Mesenchymal stem cell (in vitro differentiated cells and primary cell): ENCODE results near the gene PTPRN2.

ENCODE experiments used
- DNase-seq: peaks from one replicate; pipeline ENCODE4 v3.0.0-alpha.2; 2013
- H2AFZ ChIP-seq: one replicate; pipeline ENCODE4 v1.6.1; 2013; ENCODE audit warnings: low read depth, mild to moderate bottlenecking, control low read depth, inconsistent platforms, low read length, moderate library complexity
- H2AK5ac ChIP-seq: 2 replicates; pipeline ENCODE4 v1.6.1; 2013; ENCODE audit warnings: low read length, moderate library complexity, mild to moderate bottlenecking, inconsistent platforms; ENCODE audit not compliant: severe bottlenecking
- H2BK120ac ChIP-seq: one replicate; pipeline ENCODE4 v1.6.1; 2013; ENCODE audit warnings: low read depth, mild to moderate bottlenecking, inconsistent platforms, low read length, moderate library complexity
- H2BK12ac ChIP-seq, 2 experiments: one replicate each; pipeline ENCODE4 v1.6.1; 2013; ENCODE audit warnings: inconsistent platforms in 2 of 2, low read length in 2 of 2, mild to moderate bottlenecking in 2 of 2, moderate library complexity in 2 of 2, control low read depth in 1 of 2
- H2BK15ac ChIP-seq: one replicate; pipeline ENCODE4 v1.6.1; 2013; ENCODE audit warnings: mild to moderate bottlenecking, low read depth, inconsistent platforms; ENCODE audit not compliant: poor library complexity, severe bottlenecking
- H2BK5ac ChIP-seq: 2 replicates; pipeline ENCODE4 v1.6.1; 2013; ENCODE audit warnings: low read depth, mild to moderate bottlenecking, low read length, control low read depth, inconsistent platforms; ENCODE audit not compliant: poor library complexity, severe bottlenecking
- H3K14ac ChIP-seq, 2 experiments: one replicate each; pipeline ENCODE4 v1.6.1; 2013; ENCODE audit warnings: inconsistent platforms in 2 of 2, low read length in 2 of 2, control low read depth in 1 of 2, mild to moderate bottlenecking in 1 of 2, moderate library complexity in 1 of 2
- H3K18ac ChIP-seq, 2 experiments: one replicate each; pipeline ENCODE4 v1.6.1; 2013; ENCODE audit warnings: inconsistent platforms in 2 of 2, low read length in 2 of 2, control low read depth in 1 of 2, low read depth in 1 of 2, mild to moderate bottlenecking in 1 of 2
- H3K23ac ChIP-seq, 2 experiments: one replicate each; pipeline ENCODE4 v1.6.1; 2013; ENCODE audit warnings: inconsistent platforms in 2 of 2, low read length in 2 of 2, mild to moderate bottlenecking in 2 of 2, moderate library complexity in 2 of 2, control low read depth in 1 of 2
- H3K27ac ChIP-seq: 2 replicates; pipeline ENCODE4 v1.5.1; 2013; ENCODE audit warnings: mild to moderate bottlenecking, moderate library complexity, low read length, control low read depth, inconsistent platforms; ENCODE audit not compliant: poor library complexity, severe bottlenecking
- H3K27me3 ChIP-seq, 2 experiments: 2 replicates each; pipeline versions ENCODE4 v1.6.1 to v1.7.0; 2013; ENCODE audit warnings: low read length in 2 of 2, mild to moderate bottlenecking in 2 of 2, moderate library complexity in 2 of 2, control low read depth in 1 of 2, inconsistent platforms in 1 of 2; ENCODE audit not compliant: control insufficient read depth in 1 of 2, insufficient read depth in 1 of 2
- H3K36me3 ChIP-seq, 2 experiments: 2 replicates each; pipeline versions ENCODE4 v1.6.1 to v1.7.0; 2013; ENCODE audit warnings: low read length in 2 of 2, control low read depth in 1 of 2, inconsistent platforms in 1 of 2, low read depth in 1 of 2, mild to moderate bottlenecking in 1 of 2; ENCODE audit not compliant: insufficient read depth in 2 of 2, control insufficient read depth in 1 of 2
- H3K4ac ChIP-seq, 2 experiments: one replicate each; pipeline ENCODE4 v1.6.1; 2013; ENCODE audit warnings: inconsistent platforms in 2 of 2, low read length in 2 of 2, mild to moderate bottlenecking in 2 of 2, moderate library complexity in 2 of 2, control low read depth in 1 of 2, low read depth in 1 of 2
- H3K4me1 ChIP-seq: 2 replicates; pipeline ENCODE4 v1.6.1; 2013; ENCODE audit warnings: low read depth, low read length, control low read depth; ENCODE audit not compliant: control insufficient read depth, insufficient read depth
- H3K4me2 ChIP-seq: 2 replicates; pipeline ENCODE4 v1.6.1; 2013; ENCODE audit warnings: low read length, mild to moderate bottlenecking, inconsistent platforms; ENCODE audit not compliant: poor library complexity, severe bottlenecking
- H3K4me3 ChIP-seq, 2 experiments: 2 replicates each; pipeline versions ENCODE4 v1.5.1 to v1.7.0; 2013; ENCODE audit warnings: low read length in 2 of 2, mild to moderate bottlenecking in 2 of 2, control low read depth in 1 of 2, low read depth in 1 of 2; ENCODE audit not compliant: insufficient read depth in 1 of 2
- H3K79me1 ChIP-seq: replicated peaks from 2 replicates; pipeline ENCODE4 v1.6.1; 2013; ENCODE audit warnings: mild to moderate bottlenecking, control low read depth, low read length, inconsistent platforms; ENCODE audit not compliant: poor library complexity, severe bottlenecking
- H3K9ac ChIP-seq: 2 replicates; pipeline ENCODE4 v1.7.0; 2013; ENCODE audit warnings: mild to moderate bottlenecking, low read length, moderate library complexity
- H3K9me3 ChIP-seq: 2 replicates; pipeline ENCODE4 v1.7.0; 2013; ENCODE audit warnings: mild to moderate bottlenecking, low read length; ENCODE audit not compliant: control insufficient read depth
- H4K8ac ChIP-seq: one replicate; pipeline ENCODE4 v1.6.1; 2013; ENCODE audit warnings: inconsistent platforms, mild to moderate bottlenecking, low read length, moderate library complexity
- H4K91ac ChIP-seq: one replicate; pipeline ENCODE4 v1.6.1; 2013; ENCODE audit warnings: mild to moderate bottlenecking, low read length, inconsistent platforms
- WGBS: methylation state at CpG from one replicate; pipeline ENCODE4 v1.1.7; 2013; ENCODE audit warnings: mixed read lengths; 5-methylcytosine and 5-hydroxymethylcytosine counted together

The PTPRN2 gene

GRCh38 chr7:157525491-157525915 is 1062.1 kb downstream of the PTPRN2 start:
- Histone ChIP-seq H3K4me3 (no peak overlapping the region), H3K36me3 (no peaks in the 10 kb centered on the region), H2BK12ac (no peak overlapping the region), H3K9me3 (no peaks in the 10 kb centered on the region), H3K18ac (no peak overlapping the region), H2BK5ac (no peak overlapping the region), H3K4ac (no peak overlapping the region), H3K27ac (no peak overlapping the region), H3K27me3 (no peaks in the 10 kb centered on the region), H2BK15ac (no peak overlapping the region), H3K4me2 (no peak overlapping the region), H2BK120ac (no peak overlapping the region), H4K8ac (no peak overlapping the region), H3K23ac (no peak overlapping the region), H4K91ac (no peak overlapping the region), H3K4me1 (no peaks in the 10 kb centered on the region), H3K14ac (no peak overlapping the region), H3K9ac (no peak overlapping the region), H3K79me1 (no peaks in the 10 kb centered on the region), H2AFZ (no peak overlapping the region), H2AK5ac (no peak overlapping the region)
- WGBS, result 82% methylated on average over 23 of the region's 23 CpGs
- no peak for DNase-seq

- Histone ChIP-seq H3K79me1 (no peaks in the 10 kb centered on the region), H3K14ac (no peak overlapping the region), H4K91ac (no peak overlapping the region), H2AFZ (no peak overlapping the region), H2AK5ac (no peak overlapping the region), H3K9me3 (no peaks in the 10 kb centered on the region), H2BK15ac (no peak overlapping the region), H3K23ac (no peak overlapping the region), H3K27ac (no peak overlapping the region), H4K8ac (no peak overlapping the region), H3K36me3 (no peaks in the 10 kb centered on the region), H3K27me3 (no peaks in the 10 kb centered on the region), H2BK5ac (no peak overlapping the region), H3K9ac (no peak overlapping the region), H2BK120ac (no peak overlapping the region), H3K4me3 (no peak overlapping the region), H3K4me2 (no peak overlapping the region), H3K4ac (no peak overlapping the region), H3K4me1 (no peaks in the 10 kb centered on the region), H2BK12ac (no peak overlapping the region), H3K18ac (no peak overlapping the region)
- DNase-seq, result no peak
- WGBS, result 90% methylated on average over 1 of the region's 1 CpG
Observed at GRCh38 chr7:157524731-157525130, 1062.9 kb downstream of the PTPRN2 start.

GRCh38 chr7:157523766-157524421 is 1063.7 kb downstream of the PTPRN2 start:
- 82% methylated on average over 17 of the region's 20 CpGs for WGBS
- H4K91ac ChIP-seq, result no peak overlapping the region

GRCh38 chr7:157523371-157523765 is 1064.3 kb downstream of the PTPRN2 start:
- Histone ChIP-seq H3K23ac (no peak overlapping the region), H2BK120ac (no peak overlapping the region), H2AFZ (no peak overlapping the region), H3K27ac (no peak overlapping the region), H2BK12ac (no peak overlapping the region), H2AK5ac (no peak overlapping the region), H3K4me3 (no peak overlapping the region), H3K79me1 (no peaks in the 10 kb centered on the region), H3K9me3 (no peaks in the 10 kb centered on the region), H3K4me2 (no peak overlapping the region), H3K18ac (no peak overlapping the region), H3K4me1 (no peaks in the 10 kb centered on the region), H3K27me3 (no peaks in the 10 kb centered on the region), H3K36me3 (no peaks in the 10 kb centered on the region), H3K4ac (no peak overlapping the region), H2BK5ac (no peak overlapping the region), H3K14ac (no peak overlapping the region), H3K9ac (no peak overlapping the region), H4K8ac (no peak overlapping the region), H2BK15ac (no peak overlapping the region), H4K91ac (no peak overlapping the region)
- DNase-seq, result no peak
- WGBS, result 90% methylated on average over 13 of the region's 13 CpGs

More at GRCh38 chr7:157523766-157524421, 1063.7 kb downstream of the PTPRN2 start:
- no peaks in the 10 kb centered on the region for H3K9me3 ChIP-seq
- no peak overlapping the region for H2BK5ac ChIP-seq
- H3K14ac ChIP-seq, result no peak overlapping the region
- no peak overlapping the region for H3K4me3 ChIP-seq
- no peaks in the 10 kb centered on the region for H3K36me3 ChIP-seq
- H3K27ac ChIP-seq, result no peak overlapping the region
- no peaks in the 10 kb centered on the region for H3K4me1 ChIP-seq
- no peaks in the 10 kb centered on the region for H3K27me3 ChIP-seq
- H2BK120ac ChIP-seq, result no peak overlapping the region
- H3K4ac ChIP-seq, result no peak overlapping the region
- no peak overlapping the region for H3K23ac ChIP-seq
- DNase-seq, result no peak
- H2BK15ac ChIP-seq, result no peak overlapping the region
- no peak overlapping the region for H2AK5ac ChIP-seq
- no peaks in the 10 kb centered on the region for H3K79me1 ChIP-seq
- no peak overlapping the region for H3K18ac ChIP-seq
- H3K4me2 ChIP-seq, result no peak overlapping the region
- no peak overlapping the region for H2AFZ ChIP-seq
- no peak overlapping the region for H3K9ac ChIP-seq
- H4K8ac ChIP-seq, result no peak overlapping the region
- H2BK12ac ChIP-seq, result no peak overlapping the region
